ENCODE data around the gene SLC9A9.

- no peak for TF ChIP-seq CTCF (IDR thresholded peaks at IDR 0.05; ENCODE audit: borderline replicate concordance, extremely low read depth, low read length, poor library complexity, severe bottlenecking)
- no peak for TF ChIP-seq EZH2 (IDR thresholded peaks at IDR 0.05; ENCODE audit: borderline replicate concordance, low read depth, low read length, severe bottlenecking)
Observed at GRCh38 chr3:143228405-143228804, 619.9 kb downstream of the SLC9A9 start.

Measured in DND-41 (cell line).